HUES64 (cell line): Measurements from ENCODE around the gene FAM20C.
"Not testable (repeated sequence)": the region's sequence is repeated elsewhere in the genome, so short reads cannot be mapped to it uniquely, and the experiment has no call there.

ENCODE experiments used
- H3K27ac ChIP-seq: 2 replicates; pipeline ENCODE4 v1.7.0; 2013; ENCODE audit warnings: low read depth, low read length, inconsistent platforms
- H3K27me3 ChIP-seq: 2 replicates; pipeline ENCODE4 v1.6.1; 2013; ENCODE audit warnings: mild to moderate bottlenecking, low read length; ENCODE audit not compliant: insufficient read depth
- H3K36me3 ChIP-seq: 2 replicates; pipeline ENCODE4 v1.6.1; 2013; ENCODE audit warnings: mild to moderate bottlenecking, low read length; ENCODE audit not compliant: insufficient read depth
- H3K4me1 ChIP-seq: 2 replicates; pipeline ENCODE4 v1.6.1; 2013; ENCODE audit warnings: mild to moderate bottlenecking, low read length, moderate library complexity; ENCODE audit not compliant: insufficient read depth
- H3K4me3 ChIP-seq: 2 replicates; pipeline ENCODE4 v1.5.1; 2013; ENCODE audit warnings: mild to moderate bottlenecking, low read length, moderate library complexity
- H3K9ac ChIP-seq: 2 replicates; pipeline ENCODE4 v1.6.1; 2013; ENCODE audit warnings: mild to moderate bottlenecking, low read depth, low read length
- H3K9me3 ChIP-seq: 2 replicates; pipeline ENCODE4 v1.6.1; 2013; ENCODE audit warnings: low read depth, low read length; ENCODE audit not compliant: insufficient read depth
- WGBS: fragments of 150-250, 120-280 bp; methylation state at CpG from one replicate; pipeline ENCODE4 v1.1.7; 2013; ENCODE audit warnings: missing lambda C conversion rate; 5-methylcytosine and 5-hydroxymethylcytosine counted together

Gene FAM20C

DNA sequence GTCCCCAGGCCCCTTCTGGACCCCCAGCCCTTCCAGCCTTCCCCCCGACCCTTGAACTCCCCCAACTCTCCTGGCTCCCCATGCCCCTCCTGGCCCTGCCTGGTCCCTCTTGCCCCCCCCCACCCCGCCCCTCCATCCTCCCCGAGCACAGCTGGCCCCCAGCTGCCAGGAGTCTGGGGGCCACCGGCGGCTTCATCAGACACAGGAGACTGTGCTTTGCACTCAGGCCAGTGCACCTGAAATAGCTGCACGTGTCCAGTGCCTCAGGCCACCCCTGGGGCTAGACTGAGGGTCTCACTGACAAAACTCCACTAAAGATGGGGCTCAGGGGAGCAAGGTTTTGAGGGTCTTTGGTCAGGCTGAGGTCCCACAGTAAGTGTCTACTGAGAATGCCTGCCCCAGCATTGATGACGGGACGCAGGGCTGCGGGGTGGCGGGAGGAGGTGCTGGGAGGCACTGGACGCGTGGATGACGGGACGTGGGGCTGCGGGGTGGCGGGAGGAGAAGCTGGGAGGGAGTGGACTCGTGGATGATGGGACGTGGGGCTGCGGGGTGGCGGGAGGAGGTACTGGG is 104.1 kb downstream of the FAM20C start:
- Histone ChIP-seq H3K27ac (no peak overlapping the region), H3K4me1 (no peaks in the 10 kb centered on the region), H3K9me3 (no peaks in the 10 kb centered on the region), H3K27me3 (peaks cover 19% of the 10 kb centered on the region), H3K4me3 (no peak overlapping the region), H3K9ac (no peak overlapping the region), H3K36me3 (no peaks in the 10 kb centered on the region)
- 89% methylated on average over 18 of the region's 20 CpGs for WGBS

DNA sequence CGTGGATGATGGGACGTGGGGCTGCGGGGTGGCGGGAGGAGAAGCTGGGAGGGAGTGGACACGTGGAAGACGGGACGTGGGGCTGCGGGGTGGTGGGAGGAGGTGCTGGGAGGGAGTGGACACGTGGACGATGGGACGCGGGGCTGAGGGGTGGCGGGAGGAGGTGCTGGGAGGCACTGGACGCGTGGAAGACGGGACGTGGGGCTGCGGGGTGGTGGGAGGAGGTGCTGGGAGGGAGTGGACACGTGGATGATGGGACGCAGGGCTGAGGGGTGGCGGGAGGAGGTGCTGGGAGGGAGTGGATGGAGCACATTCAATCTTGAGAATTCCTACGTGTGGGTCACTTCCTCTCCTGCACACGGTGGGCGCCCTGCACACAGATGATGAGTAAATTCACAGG is 104.8 kb downstream of the FAM20C start:
- H3K27ac ChIP-seq, H3K9ac ChIP-seq, H3K36me3 ChIP-seq, H3K4me1 ChIP-seq, H3K4me3 ChIP-seq, H3K9me3 ChIP-seq: not testable (repeated sequence)
- H3K27me3 ChIP-seq = peaks cover 12% of the 10 kb centered on the region
- 89% methylated on average over 24 of the region's 24 CpGs for WGBS

DNA sequence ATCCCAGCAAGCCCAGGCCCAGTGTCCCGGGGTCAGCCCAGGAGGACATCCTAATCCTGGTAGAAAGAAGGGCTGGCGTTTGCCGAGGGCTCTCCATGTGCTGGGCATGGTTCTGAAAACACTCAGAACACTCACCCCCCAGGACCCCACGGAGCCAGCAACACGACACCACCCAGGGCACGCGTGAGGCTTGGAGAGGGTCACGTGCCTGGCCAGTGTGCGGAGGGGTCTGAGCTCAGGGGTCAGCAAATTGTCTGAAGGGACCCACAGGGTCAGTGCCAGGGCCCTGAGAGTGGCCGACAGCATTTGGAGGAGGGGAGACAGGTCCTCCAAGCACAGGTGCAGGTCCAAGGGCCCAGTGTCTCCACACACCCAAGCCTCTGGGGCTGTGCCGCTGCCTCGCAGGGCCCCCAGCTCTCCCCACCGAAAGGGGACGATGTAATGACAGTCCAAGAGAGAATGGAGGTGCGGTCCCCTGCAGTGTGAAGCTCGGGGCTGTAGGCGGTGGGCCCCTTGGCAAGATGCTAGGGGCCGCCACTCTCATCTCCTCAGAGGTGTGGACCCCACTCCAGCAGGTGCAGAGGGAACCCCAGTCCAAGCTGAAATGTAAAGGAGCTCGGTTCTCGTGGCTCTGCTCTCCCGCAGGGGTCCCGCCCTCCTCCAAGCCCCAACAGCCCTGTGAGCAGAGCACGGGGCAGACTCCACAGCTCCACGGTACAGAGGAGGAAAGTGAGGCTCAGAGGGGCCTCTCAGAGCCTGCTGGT is 105.4 kb downstream of the FAM20C start:
- Histone ChIP-seq H3K9me3 (no peaks in the 10 kb centered on the region), H3K9ac (no peak overlapping the region), H3K4me1 (no peaks in the 10 kb centered on the region), H3K4me3 (no peak overlapping the region), H3K27ac (no peak overlapping the region), H3K27me3 (peaks cover 6% of the 10 kb centered on the region), H3K36me3 (no peaks in the 10 kb centered on the region)
- 91% methylated on average over 24 of the region's 24 CpGs for WGBS

DNA sequence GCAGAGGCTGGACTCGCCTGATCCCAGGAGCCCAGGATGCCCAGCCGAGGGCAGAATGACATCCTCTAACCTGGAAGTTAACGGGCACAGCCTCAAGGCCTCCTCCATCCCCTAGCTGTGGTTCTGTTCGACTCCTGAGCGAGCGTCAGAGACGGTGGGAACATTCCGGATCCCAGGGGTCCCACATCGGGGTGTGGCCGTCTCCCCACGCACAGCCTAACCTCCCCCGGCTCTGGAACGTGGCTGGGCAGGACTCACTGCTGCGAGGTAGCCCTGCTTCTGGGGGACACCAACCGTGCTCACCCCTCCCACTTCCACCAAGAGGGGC is 106.0 kb downstream of the FAM20C start:
- 84% methylated on average over 15 of the region's 15 CpGs for WGBS
- H3K27me3 ChIP-seq = peaks cover under 1% of the 10 kb centered on the region; the same call in 1 of the 2 replicates

DNA sequence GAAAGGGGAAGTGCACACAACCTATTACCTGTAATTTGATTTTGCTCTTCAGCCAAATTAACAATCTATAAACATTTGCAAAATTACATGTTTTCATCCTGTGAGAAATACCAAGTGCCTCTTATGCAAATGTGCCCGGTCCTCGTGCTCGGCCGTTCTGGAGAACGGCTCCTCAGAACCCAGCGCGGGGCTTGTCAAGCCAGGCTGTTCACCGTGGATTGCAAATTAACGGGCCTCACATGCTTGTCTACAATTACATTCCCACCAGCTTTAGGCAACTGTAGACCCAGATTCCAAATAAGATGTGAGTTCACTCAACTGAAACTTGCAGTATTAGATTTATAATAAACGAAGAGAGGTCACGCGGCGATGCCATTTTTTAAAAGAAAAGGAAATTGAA is 106.4 kb downstream of the FAM20C start:
- Histone ChIP-seq H3K9ac (no peak overlapping the region), H3K4me1 (no peaks in the 10 kb centered on the region), H3K27ac (no peak overlapping the region), H3K36me3 (no peaks in the 10 kb centered on the region), H3K9me3 (no peaks in the 10 kb centered on the region), H3K4me3 (no peak overlapping the region), H3K27me3 (no peaks in the 10 kb centered on the region; the same call in 1 of the 2 replicates)
- 82% methylated on average over 13 of the region's 13 CpGs for WGBS

More for the DNA sequence above, 106.0 kb downstream of the FAM20C start:
- Histone ChIP-seq H3K4me1 (no peaks in the 10 kb centered on the region), H3K9me3 (no peaks in the 10 kb centered on the region), H3K27ac (no peak overlapping the region), H3K36me3 (no peaks in the 10 kb centered on the region), H3K4me3 (no peak overlapping the region), H3K9ac (no peak overlapping the region)

DNA sequence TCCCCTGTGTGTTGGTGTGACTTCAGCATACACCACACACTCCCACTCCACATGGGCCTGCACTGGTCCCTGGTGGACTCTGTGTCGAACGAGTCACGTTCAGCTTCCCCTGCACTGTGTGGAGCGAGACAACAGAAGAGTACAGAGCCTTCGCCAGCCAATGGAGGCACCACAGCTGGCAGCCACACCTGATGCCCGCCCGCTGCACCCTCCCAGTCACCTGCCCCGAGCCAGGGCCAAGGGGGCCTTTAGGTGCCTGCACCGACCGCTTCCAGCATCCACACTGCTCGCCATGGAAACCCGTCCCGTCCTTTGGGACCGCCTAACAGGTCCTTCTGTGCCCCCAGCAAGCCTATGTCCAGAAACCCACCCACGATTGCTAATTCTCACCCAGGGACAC is 106.8 kb downstream of the FAM20C start:
- Histone ChIP-seq H3K9me3 (no peaks in the 10 kb centered on the region), H3K27ac (no peak overlapping the region), H3K4me3 (no peak overlapping the region), H3K4me1 (no peaks in the 10 kb centered on the region), H3K9ac (no peak overlapping the region), H3K27me3 (no peaks in the 10 kb centered on the region), H3K36me3 (no peaks in the 10 kb centered on the region)
- WGBS = 91% methylated on average over 15 of the region's 15 CpGs

DNA sequence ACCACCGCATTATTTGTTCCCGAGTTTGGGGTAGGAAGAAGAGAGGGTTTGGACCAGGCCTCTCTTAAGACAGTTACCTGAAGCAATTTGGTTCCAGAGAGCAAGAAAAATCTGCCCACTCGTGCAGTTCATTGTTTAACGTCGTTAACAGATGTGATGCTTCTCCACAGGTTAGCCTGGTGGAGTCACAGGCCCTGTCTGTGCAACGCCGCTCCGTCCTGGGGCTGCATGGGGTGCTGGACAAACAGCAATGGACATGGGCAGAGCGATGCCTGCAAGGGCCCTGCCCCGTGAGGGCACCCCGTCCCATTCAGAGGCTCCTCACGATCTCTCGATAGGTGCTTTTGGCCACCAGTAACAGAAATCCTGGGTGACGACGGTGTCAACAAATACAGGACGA is 107.3 kb downstream of the FAM20C start:
- H3K9ac ChIP-seq = no peak overlapping the region
- no peak overlapping the region for H3K4me3 ChIP-seq
- WGBS = 91% methylated on average over 16 of the region's 16 CpGs
- H3K27ac ChIP-seq = no peak overlapping the region
- no peaks in the 10 kb centered on the region for H3K27me3 ChIP-seq
- H3K9me3 ChIP-seq = no peaks in the 10 kb centered on the region
- H3K4me1 ChIP-seq = no peaks in the 10 kb centered on the region
- H3K36me3 ChIP-seq = no peaks in the 10 kb centered on the region

DNA sequence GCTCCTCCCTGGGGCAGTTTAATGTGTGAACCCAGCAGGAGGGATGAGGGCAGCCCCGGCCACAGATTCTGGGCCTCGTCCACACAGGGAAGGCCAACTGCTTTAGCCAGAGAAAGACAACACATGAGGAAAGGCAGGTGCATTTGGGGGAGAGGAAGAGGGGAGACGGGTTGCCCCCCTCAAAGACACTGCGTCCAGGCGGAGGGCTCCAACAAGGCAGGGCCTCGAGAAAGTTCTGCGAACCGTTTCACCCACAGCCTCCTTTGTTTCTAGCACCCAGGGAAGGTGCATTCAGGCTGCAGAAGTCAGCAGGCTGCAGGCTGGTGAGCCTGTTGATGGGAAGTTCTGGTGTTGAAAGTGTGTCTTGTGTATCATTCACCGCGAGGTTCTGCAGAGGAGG is 107.7 kb downstream of the FAM20C start:
- H3K9ac ChIP-seq = no peak overlapping the region
- 86% methylated on average over 10 of the region's 10 CpGs for WGBS
- H3K4me1 ChIP-seq = no peaks in the 10 kb centered on the region
- H3K27me3 ChIP-seq = no peaks in the 10 kb centered on the region
- no peak overlapping the region for H3K4me3 ChIP-seq
- no peaks in the 10 kb centered on the region for H3K36me3 ChIP-seq
- no peaks in the 10 kb centered on the region for H3K9me3 ChIP-seq
- no peak overlapping the region for H3K27ac ChIP-seq

DNA sequence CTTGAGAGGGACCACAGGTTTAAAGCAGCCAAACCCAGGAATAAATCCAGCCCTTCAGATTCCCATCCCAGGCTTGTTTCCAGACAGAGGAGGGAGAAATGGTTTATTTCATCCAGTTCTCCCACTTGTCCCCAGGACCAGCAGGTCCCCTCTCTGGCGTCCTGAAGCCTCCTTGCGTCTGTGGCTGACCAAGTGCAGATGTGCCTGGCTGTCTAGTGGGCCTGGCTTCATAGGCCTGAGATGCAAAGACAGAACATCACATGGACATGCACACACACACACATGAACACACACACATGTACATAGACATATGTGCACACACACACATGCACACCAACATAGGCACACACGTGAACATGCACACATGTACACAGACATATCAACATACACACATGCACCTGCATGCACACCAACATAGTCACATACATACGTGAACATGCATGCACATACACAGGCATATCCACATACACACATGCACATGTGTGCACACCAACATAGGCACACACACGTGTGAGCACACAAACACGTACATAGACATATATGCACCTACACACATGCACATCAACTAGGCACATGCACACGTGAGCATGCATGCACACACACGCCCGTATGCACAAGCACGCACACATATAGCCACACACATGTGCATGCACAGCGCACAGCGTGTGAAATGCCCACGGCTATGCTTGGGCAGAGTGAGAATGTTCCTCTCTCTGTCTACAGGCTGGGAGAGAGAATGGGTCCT is 108.3 kb downstream of the FAM20C start:
- H3K27ac ChIP-seq = no peak overlapping the region
- H3K9me3 ChIP-seq = no peaks in the 10 kb centered on the region
- 94% methylated on average over 13 of the region's 13 CpGs for WGBS
- no peak overlapping the region for H3K4me3 ChIP-seq
- H3K4me1 ChIP-seq = no peaks in the 10 kb centered on the region
- no peak overlapping the region for H3K9ac ChIP-seq
- H3K36me3 ChIP-seq = no peaks in the 10 kb centered on the region
- no peaks in the 10 kb centered on the region for H3K27me3 ChIP-seq

DNA sequence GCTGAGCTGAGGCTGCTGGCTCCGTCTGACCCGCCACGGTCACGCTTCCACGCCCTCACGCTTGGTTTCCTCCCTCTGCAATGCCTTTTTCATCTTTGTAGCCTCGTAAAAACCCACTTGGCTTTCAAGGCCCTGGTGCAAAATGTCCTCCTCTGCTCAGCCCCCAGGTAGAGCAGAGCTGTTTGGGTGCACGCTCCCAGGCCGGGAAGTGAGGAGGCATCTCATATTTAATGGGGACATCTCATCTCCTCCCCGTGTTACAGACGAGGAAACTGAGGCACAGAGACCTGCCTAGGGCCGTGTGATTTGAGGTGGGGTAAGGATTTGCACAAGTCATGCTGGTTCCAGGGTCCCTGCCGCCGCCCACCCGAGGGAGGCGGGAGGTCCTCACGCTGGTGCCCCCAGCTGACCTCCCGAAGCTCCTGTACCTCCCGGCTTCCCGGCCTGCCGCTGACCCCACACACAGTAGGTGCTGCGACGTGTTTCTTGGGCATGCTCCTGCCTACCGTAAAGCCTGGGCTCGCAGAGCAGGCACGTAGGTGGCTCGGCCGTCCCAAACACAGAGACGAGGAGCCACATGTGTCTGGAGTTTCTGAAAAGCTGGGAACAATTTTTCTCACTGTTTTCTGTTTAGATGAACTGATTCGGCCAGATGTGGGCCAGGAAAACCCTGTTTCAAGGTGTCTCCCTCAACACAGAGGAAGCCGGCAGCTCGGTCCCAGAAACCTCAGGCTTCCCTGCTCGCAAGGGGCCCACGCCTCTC is 109.1 kb downstream of the FAM20C start:
- Histone ChIP-seq H3K36me3 (no peaks in the 10 kb centered on the region), H3K27me3 (no peaks in the 10 kb centered on the region), H3K4me3 (no peak overlapping the region), H3K9me3 (no peaks in the 10 kb centered on the region), H3K9ac (no peak overlapping the region), H3K4me1 (no peaks in the 10 kb centered on the region), H3K27ac (no peak overlapping the region)
- 94% methylated on average over 34 of the region's 34 CpGs for WGBS
